H9 (cell line): ENCODE measurements around the gene PTPN13. TPM values are rescaled to one million over a fixed set of nuclear protein-coding genes. Genes with fewer than 3 reads are reported as not detected.

Source experiments
- DNase-seq: peaks from one replicate; pipeline ENCODE4 v3.0.0-alpha.2; 2017
- H2AFZ ChIP-seq: one replicate; pipeline ENCODE4 v1.6.1; 2013; ENCODE audit warnings: mild to moderate bottlenecking, low read length, control low read depth, moderate library complexity
- H2AK5ac ChIP-seq: 2 replicates; pipeline ENCODE4 v1.6.1; 2013; ENCODE audit warnings: low read length, control low read depth, mixed read lengths; ENCODE audit not compliant: insufficient read length
- H2BK120ac ChIP-seq: one replicate; pipeline ENCODE4 v1.6.1; 2013; ENCODE audit warnings: low read depth, mild to moderate bottlenecking, low read length, control low read depth, inconsistent platforms; ENCODE audit not compliant: poor library complexity, severe bottlenecking
- H2BK12ac ChIP-seq: 2 replicates; pipeline ENCODE4 v1.6.1; 2013; ENCODE audit warnings: low read length, control low read depth, mixed read lengths, low read depth; ENCODE audit not compliant: insufficient read length
- H2BK15ac ChIP-seq: 2 replicates; pipeline ENCODE4 v1.6.1; 2013; ENCODE audit warnings: low read depth, low read length, control low read depth
- H2BK20ac ChIP-seq: one replicate; pipeline ENCODE4 v1.6.1; 2013; ENCODE audit warnings: low read depth, mild to moderate bottlenecking, low read length, control low read depth, inconsistent platforms; ENCODE audit not compliant: poor library complexity, severe bottlenecking
- H2BK5ac ChIP-seq: 2 replicates; pipeline ENCODE4 v1.6.1; 2013; ENCODE audit warnings: low read length, control low read depth, mixed read lengths; ENCODE audit not compliant: insufficient read length
- H3K14ac ChIP-seq: 2 replicates; pipeline ENCODE4 v1.6.1; 2013; ENCODE audit warnings: low read length, control low read depth; ENCODE audit not compliant: insufficient read depth
- H3K18ac ChIP-seq: 2 replicates; pipeline ENCODE4 v1.6.1; 2013; ENCODE audit warnings: low read depth, mild to moderate bottlenecking, mixed read lengths, low read length, control low read depth; ENCODE audit not compliant: insufficient read length
- H3K23ac ChIP-seq: 2 replicates; pipeline ENCODE4 v1.6.1; 2013; ENCODE audit warnings: low read length, control low read depth, mixed read lengths, low read depth; ENCODE audit not compliant: insufficient read length
- H3K23me2 ChIP-seq: 2 replicates; pipeline ENCODE4 v1.6.1; 2013; ENCODE audit warnings: low read depth, mild to moderate bottlenecking, mixed read lengths, low read length, control low read depth; ENCODE audit not compliant: insufficient read length, poor library complexity, severe bottlenecking
- H3K27ac ChIP-seq: 2 replicates; pipeline ENCODE4 v1.5.1; 2013; ENCODE audit warnings: low read length, control low read depth, mixed read lengths, low read depth; ENCODE audit not compliant: insufficient read length
- H3K27me3 ChIP-seq: 2 replicates; pipeline ENCODE4 v1.6.1; 2013; ENCODE audit warnings: low read length, control low read depth, inconsistent platforms; ENCODE audit not compliant: insufficient read depth
- H3K4ac ChIP-seq: 2 replicates; pipeline ENCODE4 v1.6.1; 2013; ENCODE audit warnings: low read depth, mild to moderate bottlenecking, control low read depth, inconsistent platforms, low read length, moderate library complexity
- H3K4me1 ChIP-seq: 2 replicates; pipeline ENCODE4 v1.6.1; 2013; ENCODE audit warnings: low read length, control low read depth, inconsistent platforms; ENCODE audit not compliant: insufficient read depth
- H3K4me2 ChIP-seq: 2 replicates; pipeline ENCODE4 v1.6.1; 2013; ENCODE audit warnings: low read length, control low read depth, mixed read lengths; ENCODE audit not compliant: insufficient read length, insufficient read depth
- H3K56ac ChIP-seq: 2 replicates; pipeline ENCODE4 v1.6.1; 2013; ENCODE audit warnings: low read depth, mild to moderate bottlenecking, mixed read lengths, low read length, control low read depth; ENCODE audit not compliant: insufficient read length
- H3K79me1 ChIP-seq: 2 replicates; pipeline ENCODE4 v1.6.1; 2013; ENCODE audit warnings: low read depth, mild to moderate bottlenecking, moderate library complexity, low read length, control low read depth, inconsistent platforms; ENCODE audit not compliant: insufficient read depth, poor library complexity, severe bottlenecking
- H3K79me2 ChIP-seq: 2 replicates; pipeline ENCODE4 v1.6.1; 2013; ENCODE audit warnings: low read length, control low read depth, inconsistent platforms; ENCODE audit not compliant: insufficient read depth
- H3K9ac ChIP-seq: 2 replicates; pipeline ENCODE4 v1.6.1; 2013; ENCODE audit warnings: low read length, control low read depth, mixed read lengths; ENCODE audit not compliant: insufficient read length; ENCODE audit errors: extremely low read depth
- H3K9me3 ChIP-seq: one replicate; pipeline ENCODE4 v1.6.1; 2013; ENCODE audit warnings: low read depth, low read length, inconsistent platforms; ENCODE audit not compliant: control insufficient read depth
- H3T11ph ChIP-seq: one replicate; pipeline ENCODE4 v1.6.1; 2013; ENCODE audit warnings: mild to moderate bottlenecking, low read length, control low read depth, inconsistent platforms
- H4K20me1 ChIP-seq: one replicate; pipeline ENCODE4 v1.6.1; 2013; ENCODE audit not compliant: control insufficient read depth, insufficient read length, insufficient read depth
- H4K5ac ChIP-seq: 2 replicates; pipeline ENCODE4 v1.6.1; 2013; ENCODE audit warnings: low read depth, mild to moderate bottlenecking, mixed read lengths, low read length, control low read depth; ENCODE audit not compliant: insufficient read length
- H4K8ac ChIP-seq: replicated peaks from 2 replicates; pipeline ENCODE4 v1.6.1; 2013; ENCODE audit warnings: low read length, control low read depth, mixed read lengths, low read depth; ENCODE audit not compliant: insufficient read length
- H4K91ac ChIP-seq: 2 replicates; pipeline ENCODE4 v1.6.1; 2013; ENCODE audit warnings: low read depth, mild to moderate bottlenecking, moderate library complexity, mixed read lengths, low read length, control low read depth; ENCODE audit not compliant: insufficient read length
- H3K27ac Mint-ChIP-seq, 3 experiments: 2 replicates in 2 of 3; 3 replicates in 1 of 3; pipeline ENCODE4 v1.8.0; 2020 to 2021; ENCODE audit warnings: mixed read lengths in 3 of 3, mild to moderate bottlenecking in 1 of 3, moderate library complexity in 1 of 3
- H3K27me3 Mint-ChIP-seq: 2 replicates; pipeline ENCODE4 v1.8.0; 2021; ENCODE audit warnings: low read depth, mild to moderate bottlenecking, moderate library complexity, mixed read lengths
- H3K36me3 Mint-ChIP-seq, 3 experiments: 2 replicates in 2 of 3; 3 replicates in 1 of 3; pipeline ENCODE4 v1.8.0; 2020 to 2021; ENCODE audit warnings: low read depth in 3 of 3, mixed read lengths in 3 of 3; ENCODE audit not compliant: insufficient read depth in 1 of 3
- H3K4me1 Mint-ChIP-seq, 2 experiments: 2 replicates each; pipeline ENCODE4 v1.8.0; 2020; ENCODE audit warnings: mixed read lengths in 2 of 2
- H3K4me3 Mint-ChIP-seq, 2 experiments: 2 replicates in 1 of 2; 3 replicates in 1 of 2; pipeline ENCODE4 v1.8.0; 2020 to 2021; ENCODE audit warnings: mild to moderate bottlenecking in 2 of 2, mixed read lengths in 2 of 2, moderate library complexity in 1 of 2
- H3K9me3 Mint-ChIP-seq, 2 experiments: 2 replicates in 1 of 2; 3 replicates in 1 of 2; pipeline ENCODE4 v1.8.0; 2020; ENCODE audit warnings: mild to moderate bottlenecking in 2 of 2, mixed read lengths in 2 of 2, moderate library complexity in 1 of 2
- WGBS: extraction: QIAGEN DNeasy Blood & Tissue Kit; methylation state at CpG from one replicate; pipeline ENCODE4 v1.1.7; 2013; ENCODE audit warnings: missing lambda C conversion rate, low lambda C conversion rate, mixed read lengths; ENCODE audit not compliant: insufficient read length; ENCODE audit errors: extremely low coverage; 5-methylcytosine and 5-hydroxymethylcytosine counted together
- total RNA-seq: library from RNA; stranded (reverse); gene quantifications from 2 replicates; pipeline ENCODE4 v1.2.1, GENCODE V29; 2021
- TF ChIP-seq, protein P1 (sequence below): fragments of 200-600 bp; sonication (generic); conservative IDR thresholded peaks from 3 replicates; pipeline ENCODE4 v1.8.0; 2021; ENCODE audit warnings: antibody characterized with exemption, mild to moderate bottlenecking

Gene PTPN13
- total RNA-seq, 1 experiment from 2014 or later = 34.9 TPM

DNA sequence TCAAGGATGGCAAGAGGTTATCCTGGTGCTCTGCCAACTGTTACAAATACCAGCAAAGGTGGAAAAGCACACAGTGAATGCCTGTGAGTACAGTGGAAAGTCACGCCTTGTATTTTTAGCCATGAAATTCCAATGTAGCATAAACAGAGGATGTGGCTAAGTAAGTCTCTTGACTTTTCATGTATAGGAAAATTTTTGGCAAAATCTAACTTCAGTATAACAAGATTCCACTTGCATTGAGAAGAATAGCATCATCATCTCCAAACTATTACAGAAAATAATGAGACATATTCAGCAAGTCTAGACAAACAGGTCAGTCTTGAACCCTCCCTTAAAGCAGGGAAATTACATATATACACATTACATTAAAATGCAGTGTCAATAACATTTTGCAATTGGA lies 247.2 kb downstream of the PTPN13 start:
- H3K14ac ChIP-seq = no peak overlapping the region

More for the DNA sequence above, 247.2 kb downstream of the PTPN13 start:
- no peak overlapping the region for H2BK15ac ChIP-seq
- no CpG with 5 or more reads among the region's 1 CpG for WGBS
- Mint-ChIP-seq H3K4me3 (no peak overlapping the region), H3K4me1 (no peaks in the 10 kb centered on the region), H3K27me3 (no peaks in the 10 kb centered on the region; the same call in 1 of the 2 replicates), H3K9me3 (no peaks in the 10 kb centered on the region), H3K27ac (no peak overlapping the region), H3K36me3 (no peaks in the 10 kb centered on the region)
- no peak overlapping the region for H3K4ac ChIP-seq
- no peak overlapping the region for H3K27ac ChIP-seq
- no peak overlapping the region for H4K91ac ChIP-seq
- H2BK120ac ChIP-seq = no peak overlapping the region
- no peaks in the 10 kb centered on the region for H3K79me2 ChIP-seq
- no peak overlapping the region for H2BK12ac ChIP-seq
- H3K27me3 ChIP-seq = no peaks in the 10 kb centered on the region
- H3K4me1 ChIP-seq = no peaks in the 10 kb centered on the region
- no peak overlapping the region for H3K9ac ChIP-seq
- H3K56ac ChIP-seq = no peak overlapping the region
- H4K8ac ChIP-seq = no peak overlapping the region
- no peaks in the 10 kb centered on the region for H3K79me1 ChIP-seq
- H4K20me1 ChIP-seq = no peaks in the 10 kb centered on the region
- no peak overlapping the region for H3K18ac ChIP-seq
- no peak overlapping the region for H2BK20ac ChIP-seq
- no peak overlapping the region for H2BK5ac ChIP-seq
- no peak overlapping the region for H3K4me2 ChIP-seq
- H3K23ac ChIP-seq = no peak overlapping the region
- no peaks in the 10 kb centered on the region for H3K23me2 ChIP-seq
- H2AK5ac ChIP-seq = no peak overlapping the region
- DNase-seq = no peak
- no peaks in the 10 kb centered on the region for H3K9me3 ChIP-seq
- H4K5ac ChIP-seq = no peak overlapping the region
- H3T11ph ChIP-seq = no peak overlapping the region
- TF ChIP-seq, protein P1, sequence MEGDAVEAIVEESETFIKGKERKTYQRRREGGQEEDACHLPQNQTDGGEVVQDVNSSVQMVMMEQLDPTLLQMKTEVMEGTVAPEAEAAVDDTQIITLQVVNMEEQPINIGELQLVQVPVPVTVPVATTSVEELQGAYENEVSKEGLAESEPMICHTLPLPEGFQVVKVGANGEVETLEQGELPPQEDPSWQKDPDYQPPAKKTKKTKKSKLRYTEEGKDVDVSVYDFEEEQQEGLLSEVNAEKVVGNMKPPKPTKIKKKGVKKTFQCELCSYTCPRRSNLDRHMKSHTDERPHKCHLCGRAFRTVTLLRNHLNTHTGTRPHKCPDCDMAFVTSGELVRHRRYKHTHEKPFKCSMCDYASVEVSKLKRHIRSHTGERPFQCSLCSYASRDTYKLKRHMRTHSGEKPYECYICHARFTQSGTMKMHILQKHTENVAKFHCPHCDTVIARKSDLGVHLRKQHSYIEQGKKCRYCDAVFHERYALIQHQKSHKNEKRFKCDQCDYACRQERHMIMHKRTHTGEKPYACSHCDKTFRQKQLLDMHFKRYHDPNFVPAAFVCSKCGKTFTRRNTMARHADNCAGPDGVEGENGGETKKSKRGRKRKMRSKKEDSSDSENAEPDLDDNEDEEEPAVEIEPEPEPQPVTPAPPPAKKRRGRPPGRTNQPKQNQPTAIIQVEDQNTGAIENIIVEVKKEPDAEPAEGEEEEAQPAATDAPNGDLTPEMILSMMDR = no peak
- no peak overlapping the region for H2AFZ ChIP-seq
